H9 (cell line): ENCODE measurements around the gene HS3ST2. TPM values are rescaled to one million over a fixed set of nuclear protein-coding genes. Genes with fewer than 3 reads are reported as not detected.

Source experiments
- DNase-seq: peaks from one replicate; pipeline ENCODE4 v3.0.0-alpha.2; 2017
- H2AFZ ChIP-seq: one replicate; pipeline ENCODE4 v1.6.1; 2013; ENCODE audit warnings: mild to moderate bottlenecking, low read length, control low read depth, moderate library complexity
- H2AK5ac ChIP-seq: 2 replicates; pipeline ENCODE4 v1.6.1; 2013; ENCODE audit warnings: low read length, control low read depth, mixed read lengths; ENCODE audit not compliant: insufficient read length
- H2BK120ac ChIP-seq: one replicate; pipeline ENCODE4 v1.6.1; 2013; ENCODE audit warnings: low read depth, mild to moderate bottlenecking, low read length, control low read depth, inconsistent platforms; ENCODE audit not compliant: poor library complexity, severe bottlenecking
- H2BK12ac ChIP-seq: 2 replicates; pipeline ENCODE4 v1.6.1; 2013; ENCODE audit warnings: low read length, control low read depth, mixed read lengths, low read depth; ENCODE audit not compliant: insufficient read length
- H2BK15ac ChIP-seq: 2 replicates; pipeline ENCODE4 v1.6.1; 2013; ENCODE audit warnings: low read depth, low read length, control low read depth
- H2BK20ac ChIP-seq: one replicate; pipeline ENCODE4 v1.6.1; 2013; ENCODE audit warnings: low read depth, mild to moderate bottlenecking, low read length, control low read depth, inconsistent platforms; ENCODE audit not compliant: poor library complexity, severe bottlenecking
- H2BK5ac ChIP-seq: 2 replicates; pipeline ENCODE4 v1.6.1; 2013; ENCODE audit warnings: low read length, control low read depth, mixed read lengths; ENCODE audit not compliant: insufficient read length
- H3K14ac ChIP-seq: 2 replicates; pipeline ENCODE4 v1.6.1; 2013; ENCODE audit warnings: low read length, control low read depth; ENCODE audit not compliant: insufficient read depth
- H3K18ac ChIP-seq: 2 replicates; pipeline ENCODE4 v1.6.1; 2013; ENCODE audit warnings: low read depth, mild to moderate bottlenecking, mixed read lengths, low read length, control low read depth; ENCODE audit not compliant: insufficient read length
- H3K23ac ChIP-seq: 2 replicates; pipeline ENCODE4 v1.6.1; 2013; ENCODE audit warnings: low read length, control low read depth, mixed read lengths, low read depth; ENCODE audit not compliant: insufficient read length
- H3K23me2 ChIP-seq: 2 replicates; pipeline ENCODE4 v1.6.1; 2013; ENCODE audit warnings: low read depth, mild to moderate bottlenecking, mixed read lengths, low read length, control low read depth; ENCODE audit not compliant: insufficient read length, poor library complexity, severe bottlenecking
- H3K27ac ChIP-seq: 2 replicates; pipeline ENCODE4 v1.5.1; 2013; ENCODE audit warnings: low read length, control low read depth, mixed read lengths, low read depth; ENCODE audit not compliant: insufficient read length
- H3K27me3 ChIP-seq: 2 replicates; pipeline ENCODE4 v1.6.1; 2013; ENCODE audit warnings: low read length, control low read depth, inconsistent platforms; ENCODE audit not compliant: insufficient read depth
- H3K4ac ChIP-seq: 2 replicates; pipeline ENCODE4 v1.6.1; 2013; ENCODE audit warnings: low read depth, mild to moderate bottlenecking, control low read depth, inconsistent platforms, low read length, moderate library complexity
- H3K4me1 ChIP-seq: 2 replicates; pipeline ENCODE4 v1.6.1; 2013; ENCODE audit warnings: low read length, control low read depth, inconsistent platforms; ENCODE audit not compliant: insufficient read depth
- H3K4me2 ChIP-seq: 2 replicates; pipeline ENCODE4 v1.6.1; 2013; ENCODE audit warnings: low read length, control low read depth, mixed read lengths; ENCODE audit not compliant: insufficient read length, insufficient read depth
- H3K56ac ChIP-seq: 2 replicates; pipeline ENCODE4 v1.6.1; 2013; ENCODE audit warnings: low read depth, mild to moderate bottlenecking, mixed read lengths, low read length, control low read depth; ENCODE audit not compliant: insufficient read length
- H3K79me1 ChIP-seq: 2 replicates; pipeline ENCODE4 v1.6.1; 2013; ENCODE audit warnings: low read depth, mild to moderate bottlenecking, moderate library complexity, low read length, control low read depth, inconsistent platforms; ENCODE audit not compliant: insufficient read depth, poor library complexity, severe bottlenecking
- H3K79me2 ChIP-seq: 2 replicates; pipeline ENCODE4 v1.6.1; 2013; ENCODE audit warnings: low read length, control low read depth, inconsistent platforms; ENCODE audit not compliant: insufficient read depth
- H3K9ac ChIP-seq: 2 replicates; pipeline ENCODE4 v1.6.1; 2013; ENCODE audit warnings: low read length, control low read depth, mixed read lengths; ENCODE audit not compliant: insufficient read length; ENCODE audit errors: extremely low read depth
- H3K9me3 ChIP-seq: one replicate; pipeline ENCODE4 v1.6.1; 2013; ENCODE audit warnings: low read depth, low read length, inconsistent platforms; ENCODE audit not compliant: control insufficient read depth
- H3T11ph ChIP-seq: one replicate; pipeline ENCODE4 v1.6.1; 2013; ENCODE audit warnings: mild to moderate bottlenecking, low read length, control low read depth, inconsistent platforms
- H4K20me1 ChIP-seq: one replicate; pipeline ENCODE4 v1.6.1; 2013; ENCODE audit not compliant: control insufficient read depth, insufficient read length, insufficient read depth
- H4K5ac ChIP-seq: 2 replicates; pipeline ENCODE4 v1.6.1; 2013; ENCODE audit warnings: low read depth, mild to moderate bottlenecking, mixed read lengths, low read length, control low read depth; ENCODE audit not compliant: insufficient read length
- H4K8ac ChIP-seq: replicated peaks from 2 replicates; pipeline ENCODE4 v1.6.1; 2013; ENCODE audit warnings: low read length, control low read depth, mixed read lengths, low read depth; ENCODE audit not compliant: insufficient read length
- H4K91ac ChIP-seq: 2 replicates; pipeline ENCODE4 v1.6.1; 2013; ENCODE audit warnings: low read depth, mild to moderate bottlenecking, moderate library complexity, mixed read lengths, low read length, control low read depth; ENCODE audit not compliant: insufficient read length
- H3K27ac Mint-ChIP-seq, 3 experiments: 2 replicates in 2 of 3; 3 replicates in 1 of 3; pipeline ENCODE4 v1.8.0; 2020 to 2021; ENCODE audit warnings: mixed read lengths in 3 of 3, mild to moderate bottlenecking in 1 of 3, moderate library complexity in 1 of 3
- H3K27me3 Mint-ChIP-seq: 2 replicates; pipeline ENCODE4 v1.8.0; 2021; ENCODE audit warnings: low read depth, mild to moderate bottlenecking, moderate library complexity, mixed read lengths
- H3K36me3 Mint-ChIP-seq, 3 experiments: 2 replicates in 2 of 3; 3 replicates in 1 of 3; pipeline ENCODE4 v1.8.0; 2020 to 2021; ENCODE audit warnings: low read depth in 3 of 3, mixed read lengths in 3 of 3; ENCODE audit not compliant: insufficient read depth in 1 of 3
- H3K4me1 Mint-ChIP-seq, 2 experiments: 2 replicates each; pipeline ENCODE4 v1.8.0; 2020; ENCODE audit warnings: mixed read lengths in 2 of 2
- H3K4me3 Mint-ChIP-seq, 2 experiments: 2 replicates in 1 of 2; 3 replicates in 1 of 2; pipeline ENCODE4 v1.8.0; 2020 to 2021; ENCODE audit warnings: mild to moderate bottlenecking in 2 of 2, mixed read lengths in 2 of 2, moderate library complexity in 1 of 2
- H3K9me3 Mint-ChIP-seq, 2 experiments: 2 replicates in 1 of 2; 3 replicates in 1 of 2; pipeline ENCODE4 v1.8.0; 2020; ENCODE audit warnings: mild to moderate bottlenecking in 2 of 2, mixed read lengths in 2 of 2, moderate library complexity in 1 of 2
- WGBS: extraction: QIAGEN DNeasy Blood & Tissue Kit; methylation state at CpG from one replicate; pipeline ENCODE4 v1.1.7; 2013; ENCODE audit warnings: missing lambda C conversion rate, low lambda C conversion rate, mixed read lengths; ENCODE audit not compliant: insufficient read length; ENCODE audit errors: extremely low coverage; 5-methylcytosine and 5-hydroxymethylcytosine counted together
- total RNA-seq: library from RNA; stranded (reverse); gene quantifications from 2 replicates; pipeline ENCODE4 v1.2.1, GENCODE V29; 2021
- TF ChIP-seq, protein P1 (sequence below): fragments of 200-600 bp; sonication (generic); conservative IDR thresholded peaks from 3 replicates; pipeline ENCODE4 v1.8.0; 2021; ENCODE audit warnings: antibody characterized with exemption, mild to moderate bottlenecking

The HS3ST2 gene
- total RNA-seq, 1 experiment from 2014 or later: 3.1 TPM

DNA sequence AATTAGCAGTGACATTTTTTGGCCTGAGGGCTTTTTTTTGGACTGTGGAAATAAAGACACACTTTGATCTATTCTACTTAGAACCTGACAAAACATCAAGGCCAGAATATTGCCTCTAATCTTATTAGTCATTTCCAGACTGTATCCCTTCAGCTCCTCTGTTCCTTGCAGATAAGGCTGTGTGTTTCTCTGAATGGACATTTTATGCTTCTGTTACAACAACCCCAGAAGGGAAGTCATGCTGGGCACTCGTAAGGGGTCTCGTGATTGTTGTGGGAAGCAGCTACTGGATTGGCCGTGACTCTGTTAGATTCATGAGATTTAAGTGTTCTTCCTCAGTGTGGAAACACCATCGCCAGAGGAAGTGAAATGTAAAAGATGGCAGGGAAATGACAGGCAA, 31.6 kb upstream of the HS3ST2 start:
- TF ChIP-seq, protein P1, sequence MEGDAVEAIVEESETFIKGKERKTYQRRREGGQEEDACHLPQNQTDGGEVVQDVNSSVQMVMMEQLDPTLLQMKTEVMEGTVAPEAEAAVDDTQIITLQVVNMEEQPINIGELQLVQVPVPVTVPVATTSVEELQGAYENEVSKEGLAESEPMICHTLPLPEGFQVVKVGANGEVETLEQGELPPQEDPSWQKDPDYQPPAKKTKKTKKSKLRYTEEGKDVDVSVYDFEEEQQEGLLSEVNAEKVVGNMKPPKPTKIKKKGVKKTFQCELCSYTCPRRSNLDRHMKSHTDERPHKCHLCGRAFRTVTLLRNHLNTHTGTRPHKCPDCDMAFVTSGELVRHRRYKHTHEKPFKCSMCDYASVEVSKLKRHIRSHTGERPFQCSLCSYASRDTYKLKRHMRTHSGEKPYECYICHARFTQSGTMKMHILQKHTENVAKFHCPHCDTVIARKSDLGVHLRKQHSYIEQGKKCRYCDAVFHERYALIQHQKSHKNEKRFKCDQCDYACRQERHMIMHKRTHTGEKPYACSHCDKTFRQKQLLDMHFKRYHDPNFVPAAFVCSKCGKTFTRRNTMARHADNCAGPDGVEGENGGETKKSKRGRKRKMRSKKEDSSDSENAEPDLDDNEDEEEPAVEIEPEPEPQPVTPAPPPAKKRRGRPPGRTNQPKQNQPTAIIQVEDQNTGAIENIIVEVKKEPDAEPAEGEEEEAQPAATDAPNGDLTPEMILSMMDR: no peak
- H3K27me3 Mint-ChIP-seq: no peaks in the 10 kb centered on the region; the same call in 1 of the 2 replicates
- Histone ChIP-seq H2BK5ac (no peak overlapping the region), H3K9ac (no peak overlapping the region), H3K79me1 (no peaks in the 10 kb centered on the region), H3T11ph (no peak overlapping the region), H4K91ac (no peak overlapping the region), H3K79me2 (no peaks in the 10 kb centered on the region), H2AFZ (no peak overlapping the region), H3K23ac (no peak overlapping the region), H3K56ac (no peak overlapping the region), H3K14ac (no peak overlapping the region), H3K27me3 (no peaks in the 10 kb centered on the region), H4K5ac (no peak overlapping the region), H3K4me2 (no peak overlapping the region), H3K4me1 (no peaks in the 10 kb centered on the region), H2BK15ac (no peak overlapping the region), H2BK20ac (no peak overlapping the region), H3K18ac (no peak overlapping the region), H3K23me2 (no peaks in the 10 kb centered on the region), H3K9me3 (no peaks in the 10 kb centered on the region), H4K8ac (no peak overlapping the region), H2AK5ac (no peak overlapping the region), H3K4ac (no peak overlapping the region), H2BK120ac (no peak overlapping the region), H2BK12ac (no peak overlapping the region), H3K27ac (no peak overlapping the region), H4K20me1 (no peaks in the 10 kb centered on the region)
- H3K9me3 Mint-ChIP-seq: no peaks in the 10 kb centered on the region; a peak in 1 of 5 replicates
- no peaks in the 10 kb centered on the region for H3K36me3 Mint-ChIP-seq
- no peak overlapping the region; a peak in 1 of 7 replicates for H3K27ac Mint-ChIP-seq
- H3K4me3 Mint-ChIP-seq: no peak overlapping the region
- H3K4me1 Mint-ChIP-seq: peaks cover 13 to 19% of the 10 kb centered on the region in 2 experiments
- WGBS: no CpG with 5 or more reads among the region's 4 CpGs
- DNase-seq: no peak
